RWPE1 (cell line): ENCODE results near the gene CACNA2D4.

Experiments used
- CTCF ChIA-PET: fragments of 350-600 bp; sonication (Branson Sonifier 250); formaldehyde crosslinking; extraction: SDS; loops from one replicate; lab custom pipeline; 2021; lab: Yijun Ruan, JAX
- POLR2A ChIA-PET: fragments of 400-600 bp; formaldehyde crosslinking; extraction: SDS; loops from one replicate; lab custom pipeline; 2020; ENCODE audit warnings: antibody characterized with exemption; ENCODE audit not compliant: low non-redundant PET; lab: Yijun Ruan, JAX
- DNase-seq: peaks from one replicate; pipeline ENCODE4 v3.0.0; 2012; ENCODE audit warnings: low spot score
- H3K27ac ChIP-seq: fragments of 450-650 bp; 2 replicates; pipeline ENCODE4 v1.5.1; 2017
- TF ChIP-seq, protein P1 (sequence below): fragments of 450-650 bp; conservative IDR thresholded peaks from 2 replicates; pipeline ENCODE4 v1.5.1; 2017; ENCODE audit warnings: low read depth, mild to moderate bottlenecking

The CACNA2D4 gene

DNA sequence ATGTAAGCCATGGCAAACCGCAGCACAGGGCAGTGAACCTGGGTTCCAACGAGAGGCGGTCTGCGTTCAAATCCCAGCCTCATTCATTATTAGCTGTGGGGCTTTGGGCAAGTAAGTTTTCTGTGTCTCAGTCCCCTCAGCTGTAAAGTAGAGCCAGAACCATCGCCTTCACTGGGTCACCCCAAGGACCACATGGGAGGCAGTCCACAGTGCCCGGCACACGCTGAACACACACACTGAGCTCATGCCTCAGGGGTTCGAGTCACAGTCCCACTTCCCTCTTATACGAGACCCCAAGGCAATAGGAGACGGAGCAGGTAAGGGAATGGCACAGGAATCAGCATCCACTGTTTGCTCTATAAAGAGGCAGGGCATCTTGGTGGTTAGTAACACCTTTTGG, 79.0 kb downstream of the CACNA2D4 start:
- CTCF ChIA-PET = no interaction called here
- TF ChIP-seq, protein P1, sequence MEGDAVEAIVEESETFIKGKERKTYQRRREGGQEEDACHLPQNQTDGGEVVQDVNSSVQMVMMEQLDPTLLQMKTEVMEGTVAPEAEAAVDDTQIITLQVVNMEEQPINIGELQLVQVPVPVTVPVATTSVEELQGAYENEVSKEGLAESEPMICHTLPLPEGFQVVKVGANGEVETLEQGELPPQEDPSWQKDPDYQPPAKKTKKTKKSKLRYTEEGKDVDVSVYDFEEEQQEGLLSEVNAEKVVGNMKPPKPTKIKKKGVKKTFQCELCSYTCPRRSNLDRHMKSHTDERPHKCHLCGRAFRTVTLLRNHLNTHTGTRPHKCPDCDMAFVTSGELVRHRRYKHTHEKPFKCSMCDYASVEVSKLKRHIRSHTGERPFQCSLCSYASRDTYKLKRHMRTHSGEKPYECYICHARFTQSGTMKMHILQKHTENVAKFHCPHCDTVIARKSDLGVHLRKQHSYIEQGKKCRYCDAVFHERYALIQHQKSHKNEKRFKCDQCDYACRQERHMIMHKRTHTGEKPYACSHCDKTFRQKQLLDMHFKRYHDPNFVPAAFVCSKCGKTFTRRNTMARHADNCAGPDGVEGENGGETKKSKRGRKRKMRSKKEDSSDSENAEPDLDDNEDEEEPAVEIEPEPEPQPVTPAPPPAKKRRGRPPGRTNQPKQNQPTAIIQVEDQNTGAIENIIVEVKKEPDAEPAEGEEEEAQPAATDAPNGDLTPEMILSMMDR = no peak
- DNase-seq = no peak
- no peak overlapping the region for H3K27ac ChIP-seq
- POLR2A ChIA-PET = no interaction called here

DNA sequence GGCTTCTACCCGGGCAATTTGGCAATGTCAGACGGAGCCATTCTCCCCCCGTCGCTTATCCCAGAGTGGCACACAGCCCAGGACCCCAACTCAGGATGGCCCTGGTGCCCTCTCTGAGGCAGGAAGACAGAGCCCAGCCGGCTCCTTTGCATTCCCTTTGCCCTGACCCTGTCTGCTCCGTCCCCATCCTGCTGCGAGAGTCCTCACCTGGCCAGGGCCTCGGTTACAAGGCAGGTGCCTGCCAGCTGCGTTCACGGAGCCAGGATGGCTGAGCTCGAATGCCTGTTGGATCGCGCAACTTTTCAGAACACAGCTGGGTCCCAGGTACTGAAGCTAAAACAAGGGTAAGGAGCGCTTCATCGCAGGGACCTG, 79.5 kb downstream of the CACNA2D4 start:
- POLR2A ChIA-PET = no interaction called here
- no peak for DNase-seq
- TF ChIP-seq, protein P1 = no peak
- H3K27ac ChIP-seq = no peak overlapping the region
- CTCF ChIA-PET = no interaction called here

DNA sequence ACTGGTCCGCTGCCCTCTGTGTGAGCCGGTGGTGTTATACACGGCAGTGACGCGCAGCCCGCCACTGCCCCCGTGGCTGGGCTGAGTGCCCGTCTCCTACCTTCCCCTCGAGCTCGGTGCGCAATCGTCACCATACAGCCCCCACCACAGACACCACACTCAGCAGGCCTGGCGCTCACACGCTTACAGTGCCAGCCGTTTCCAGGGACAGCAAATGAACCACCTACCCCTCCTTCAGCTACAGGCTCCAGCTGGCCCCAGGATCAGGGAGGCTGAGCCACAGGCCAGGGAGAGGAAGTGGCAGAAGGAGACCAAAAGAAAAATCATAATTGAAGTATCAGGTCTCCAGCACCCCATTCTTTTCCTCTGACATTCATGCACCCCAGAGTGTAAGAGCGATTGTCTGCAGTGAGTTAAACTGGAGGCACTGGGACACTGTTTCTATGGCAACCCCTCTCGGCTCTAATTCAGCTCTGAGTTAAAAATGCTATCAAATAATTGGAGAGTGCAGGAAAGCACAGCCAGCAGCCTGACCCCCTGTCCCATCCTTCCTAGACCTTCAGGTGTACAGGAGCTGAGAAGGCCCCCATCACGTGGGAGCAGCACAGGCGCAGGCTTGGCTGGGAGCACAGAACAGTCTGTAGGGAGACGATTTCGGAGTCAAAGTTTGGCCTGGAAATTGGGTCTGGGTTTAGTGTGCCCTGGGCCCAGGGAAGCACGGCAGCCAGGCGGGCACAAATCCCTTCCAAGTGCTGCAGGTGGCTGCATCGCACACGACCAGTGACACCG, 80.1 kb downstream of the CACNA2D4 start:
- H3K27ac ChIP-seq = no peak overlapping the region
- ChIA-PET POLR2A (no interaction called here), CTCF (interaction anchor here (0.6 to 0.7 kb wide), 2 partner anchors 697 to 1769 kb away, joined by 3 read pairs; no protein-coding TSS in a partner anchor)
- no peak for DNase-seq
- TF ChIP-seq, protein P1 = no peak

DNA sequence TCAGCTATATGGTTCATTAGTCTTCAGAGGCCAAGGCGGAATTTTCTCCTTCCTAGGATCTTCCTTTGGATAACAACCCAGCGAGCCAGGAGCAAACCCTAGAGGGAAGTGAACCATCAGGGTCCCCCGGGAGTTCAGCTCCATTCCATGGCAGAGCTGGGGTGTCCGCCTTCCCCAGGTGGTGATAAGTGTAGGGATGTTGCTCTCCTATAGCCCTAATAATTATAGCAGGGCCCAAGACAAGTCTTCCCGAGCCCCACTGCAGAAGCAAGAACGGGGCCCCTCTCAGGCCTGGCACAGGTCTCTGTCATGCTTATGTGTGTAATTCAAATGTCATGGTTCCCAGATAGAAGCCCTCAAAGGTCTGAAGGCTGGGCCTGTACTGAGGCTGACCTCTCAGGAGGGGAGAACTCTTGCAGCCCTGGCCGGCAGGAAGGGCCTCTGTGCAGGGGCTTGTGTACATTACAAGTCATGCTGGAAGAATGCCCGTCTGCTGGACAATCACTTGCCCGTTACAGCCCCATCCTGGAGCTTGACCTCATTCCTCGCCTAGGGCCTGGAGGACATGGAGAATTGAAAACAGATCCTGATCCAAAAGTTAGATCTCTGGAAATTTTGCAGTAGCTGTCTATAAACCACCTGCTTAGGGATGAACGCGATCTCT, 80.8 kb downstream of the CACNA2D4 start:
- no peak for DNase-seq
- H3K27ac ChIP-seq = no peak overlapping the region
- TF ChIP-seq, protein P1 = no peak
- CTCF ChIA-PET = no interaction called here
- POLR2A ChIA-PET = no interaction called here

DNA sequence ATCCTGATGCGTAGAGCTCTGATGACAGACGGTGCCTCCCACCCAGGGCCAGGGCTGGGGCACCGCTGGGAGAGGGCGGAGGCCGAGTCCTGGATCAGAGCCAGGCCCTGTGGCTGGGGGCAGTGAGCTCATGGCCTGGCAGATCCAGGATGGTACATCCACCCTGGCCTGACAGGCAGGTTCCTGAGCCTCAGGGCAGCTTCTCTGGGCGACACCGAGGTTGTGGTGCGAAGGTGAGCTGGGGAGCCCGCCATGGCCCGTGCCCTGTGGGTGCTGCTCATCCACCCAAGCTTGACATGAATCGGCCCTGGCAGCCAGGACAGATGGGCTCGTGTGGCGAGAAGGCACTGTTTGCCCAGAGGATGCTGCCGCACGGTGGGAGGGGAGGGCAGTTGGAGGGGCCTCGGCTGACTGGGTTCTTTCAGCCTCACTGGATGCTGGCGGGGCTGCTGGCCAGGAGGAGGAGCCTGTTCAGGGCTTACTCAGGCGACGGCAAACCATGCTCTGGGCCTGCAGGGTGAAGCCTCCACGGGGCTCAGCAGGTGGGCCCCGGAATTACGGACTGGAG, 81.5 kb downstream of the CACNA2D4 start:
- POLR2A ChIA-PET = no interaction called here
- CTCF ChIA-PET = no interaction called here
- H3K27ac ChIP-seq = no peak overlapping the region
- DNase-seq = no peak
- TF ChIP-seq, protein P1 = no peak

DNA sequence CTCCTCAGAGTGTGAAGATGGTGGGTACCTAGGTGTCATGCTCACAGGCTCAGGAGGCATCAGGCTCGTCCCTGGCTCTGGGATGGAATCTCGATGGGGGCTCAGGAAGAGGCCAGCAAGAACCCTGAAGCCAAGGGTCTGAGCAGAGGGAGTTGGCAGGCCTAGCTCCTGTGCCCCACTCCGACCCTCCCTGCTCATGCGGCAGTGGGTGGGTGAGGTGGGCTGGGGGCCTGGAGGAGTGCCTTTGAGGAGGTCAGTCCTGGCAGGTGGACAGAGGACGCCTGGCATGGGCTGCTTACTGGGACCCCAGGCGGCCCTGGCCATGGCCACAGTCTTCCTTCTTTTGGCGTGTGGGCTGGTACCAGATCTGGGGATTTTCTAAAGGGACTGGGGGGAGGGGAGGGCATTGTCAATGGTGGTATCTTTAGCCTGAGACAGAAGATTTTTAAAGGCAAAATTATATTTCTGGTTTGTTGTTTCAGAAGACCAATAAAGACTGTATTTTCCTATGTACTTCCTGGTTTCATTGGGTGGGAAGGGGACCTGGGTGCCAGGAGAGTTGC, 82.1 kb downstream of the CACNA2D4 start:
- DNase-seq = no peak
- H3K27ac ChIP-seq = no peak overlapping the region
- ChIA-PET CTCF (no interaction called here), POLR2A (no interaction called here)
- TF ChIP-seq, protein P1 = no peak
